Progenitor cell of endocrine pancreas (in vitro differentiated cells): ENCODE data around the gene FOXN3. TPM values are rescaled to one million over a fixed set of nuclear protein-coding genes. Genes with fewer than 3 reads are reported as not detected.

Experiments used
- DNase-seq: peaks from one replicate; pipeline ENCODE4 v3.0.0; 2021; ENCODE audit warnings: low spot score; ENCODE audit not compliant: unreplicated experiment
- H3K27ac Mint-ChIP-seq: 2 replicates; pipeline ENCODE4 v1.8.0; 2021; ENCODE audit warnings: mild to moderate bottlenecking, moderate library complexity, mixed read lengths
- H3K27me3 Mint-ChIP-seq: 2 replicates; pipeline ENCODE4 v1.8.0; 2021; ENCODE audit warnings: mixed read lengths
- H3K36me3 Mint-ChIP-seq: 2 replicates; pipeline ENCODE4 v1.8.0; 2022; ENCODE audit warnings: mixed read lengths; ENCODE audit not compliant: insufficient read depth
- H3K4me1 Mint-ChIP-seq: 2 replicates; pipeline ENCODE4 v1.8.0; 2021; ENCODE audit warnings: low read depth, mixed read lengths
- H3K4me3 Mint-ChIP-seq: 2 replicates; pipeline ENCODE4 v1.8.0; 2021; ENCODE audit warnings: low read depth, mild to moderate bottlenecking, moderate library complexity, mixed read lengths
- H3K9me3 Mint-ChIP-seq: 2 replicates; pipeline ENCODE4 v1.8.0; 2021; ENCODE audit warnings: low read depth, mixed read lengths
- CTCF ChIP-seq: fragments of 200-600 bp; sonication (generic); IDR thresholded peaks from one replicate; pipeline ENCODE4 v1.5.0; 2021; ENCODE audit warnings: antibody characterized with exemption, mild to moderate bottlenecking; ENCODE audit not compliant: unreplicated experiment
- total RNA-seq: library from RNA; stranded (reverse); gene quantifications from 2 replicates; pipeline ENCODE4 v1.2.1, GENCODE V29; 2021

Gene FOXN3
- total RNA-seq, 1 donor from 2014 or later: 25.8 TPM

- H3K36me3 Mint-ChIP-seq: peaks cover 2% of the 10 kb centered on the region
- no peak overlapping the region for H3K4me3 Mint-ChIP-seq
- peaks cover 10% of the 10 kb centered on the region for H3K9me3 Mint-ChIP-seq
- H3K27ac Mint-ChIP-seq: no peak overlapping the region
- TF ChIP-seq CTCF: no peak
- H3K27me3 Mint-ChIP-seq: peaks cover 29% of the 10 kb centered on the region
- DNase-seq: no peak
- H3K4me1 Mint-ChIP-seq: peaks cover 4% of the 10 kb centered on the region
These were observed 277.4 kb downstream of the FOXN3 start for GRCh38 chr14:89139404-89140247.

- H3K4me1 Mint-ChIP-seq: peaks cover 4% of the 10 kb centered on the region
- H3K4me3 Mint-ChIP-seq: no peak overlapping the region
- peaks cover 2% of the 10 kb centered on the region for H3K36me3 Mint-ChIP-seq
- H3K27me3 Mint-ChIP-seq: peaks cover 27% of the 10 kb centered on the region
- no peak for TF ChIP-seq CTCF
- no peak overlapping the region for H3K27ac Mint-ChIP-seq
- peaks cover 10% of the 10 kb centered on the region for H3K9me3 Mint-ChIP-seq
- no peak for DNase-seq
These were observed 278.2 kb downstream of the FOXN3 start for GRCh38 chr14:89138846-89139245.

GRCh38 chr14:89137526-89138163, 279.4 kb downstream of the FOXN3 start:
- no peak for TF ChIP-seq CTCF
- peaks cover 4% of the 10 kb centered on the region for H3K4me1 Mint-ChIP-seq
- H3K9me3 Mint-ChIP-seq: peaks cover 10% of the 10 kb centered on the region
- H3K36me3 Mint-ChIP-seq: peaks cover 2% of the 10 kb centered on the region
- peaks cover 32% of the 10 kb centered on the region for H3K27me3 Mint-ChIP-seq
- no peak overlapping the region for H3K4me3 Mint-ChIP-seq
- no peak overlapping the region for H3K27ac Mint-ChIP-seq
- no peak for DNase-seq

GRCh38 chr14:89136587-89136986, 280.4 kb downstream of the FOXN3 start:
- Mint-ChIP-seq H3K36me3 (peaks cover 2% of the 10 kb centered on the region), H3K4me1 (peaks cover 4% of the 10 kb centered on the region), H3K27ac (no peak overlapping the region), H3K4me3 (no peak overlapping the region), H3K27me3 (peaks cover 25% of the 10 kb centered on the region), H3K9me3 (peaks cover 10% of the 10 kb centered on the region)
- TF ChIP-seq CTCF: no peak
- DNase-seq: no peak

- Mint-ChIP-seq H3K36me3 (peaks cover 2% of the 10 kb centered on the region), H3K4me3 (no peak overlapping the region), H3K27me3 (peaks cover 19% of the 10 kb centered on the region), H3K4me1 (no peaks in the 10 kb centered on the region), H3K27ac (no peak overlapping the region), H3K9me3 (peaks cover 10% of the 10 kb centered on the region)
- DNase-seq: no peak
- no peak for TF ChIP-seq CTCF
These were observed 282.4 kb downstream of the FOXN3 start for GRCh38 chr14:89134640-89135039.
